MM.1S (cell line): ENCODE measurements around the gene F10.

Source experiments
- DNase-seq: peaks from one replicate; pipeline ENCODE4 v3.0.0-alpha.2; 2015
- H2AFZ ChIP-seq: fragments of 300-600 bp; sonication (generic); 2 replicates; pipeline ENCODE4 v1.6.0; 2016; ENCODE audit warnings: antibody characterized with exemption, low read length
- H3F3A ChIP-seq: fragments of 300-600 bp; sonication (generic); 2 replicates; pipeline ENCODE4 v1.6.1; 2016; ENCODE audit warnings: mild to moderate bottlenecking, antibody characterized with exemption, low read length, moderate library complexity, mixed read lengths; ENCODE audit not compliant: insufficient read depth
- H3K27ac ChIP-seq: fragments of 300-600 bp; sonication (generic); 2 replicates; pipeline ENCODE4 v1.5.1; 2016; ENCODE audit warnings: mild to moderate bottlenecking, low read length
- H3K27me3 ChIP-seq: fragments of 300-600 bp; sonication (generic); replicated peaks from 2 replicates; pipeline ENCODE4 v1.6.0; 2016; ENCODE audit warnings: low read length; ENCODE audit not compliant: insufficient read depth
- H3K36me3 ChIP-seq: fragments of 300-600 bp; sonication (generic); replicated peaks from 2 replicates; pipeline ENCODE4 v1.6.1; 2016; ENCODE audit warnings: mild to moderate bottlenecking, low read length, mixed read lengths; ENCODE audit not compliant: insufficient read depth
- H3K4me1 ChIP-seq: fragments of 300-600 bp; sonication (generic); 2 replicates; pipeline ENCODE4 v1.6.1; 2016; ENCODE audit warnings: low read length, mixed read lengths
- H3K4me2 ChIP-seq: fragments of 300-600 bp; sonication (generic); 2 replicates; pipeline ENCODE4 v1.6.0; 2016; ENCODE audit warnings: low read depth, low read length
- H3K4me3 ChIP-seq: fragments of 300-600 bp; sonication (generic); 2 replicates; pipeline ENCODE4 v1.5.1; 2016; ENCODE audit warnings: low read length, mixed read lengths
- H3K79me2 ChIP-seq: fragments of 300-600 bp; sonication (generic); 2 replicates; pipeline ENCODE4 v1.6.1; 2016; ENCODE audit warnings: mixed run types, low read length, mixed read lengths
- H3K9ac ChIP-seq: fragments of 300-600 bp; sonication (generic); 2 replicates; pipeline ENCODE4 v1.6.1; 2016; ENCODE audit warnings: low read length, mixed read lengths
- H3K9me2 ChIP-seq: fragments of 300-600 bp; sonication (generic); replicated peaks from 2 replicates; pipeline ENCODE4 v1.6.1; 2016; ENCODE audit warnings: mild to moderate bottlenecking, low read length, mixed read lengths; ENCODE audit not compliant: insufficient read depth
- H3K9me3 ChIP-seq: fragments of 300-600 bp; sonication (generic); replicated peaks from 2 replicates; pipeline ENCODE4 v1.6.1; 2016; ENCODE audit warnings: mild to moderate bottlenecking, low read length, mixed read lengths; ENCODE audit not compliant: insufficient read depth
- H4K20me1 ChIP-seq: fragments of 300-600 bp; sonication (generic); 2 replicates; pipeline ENCODE4 v1.6.1; 2016; ENCODE audit warnings: mild to moderate bottlenecking, low read length, moderate library complexity, mixed read lengths; ENCODE audit not compliant: insufficient read depth
- EZH2 ChIP-seq: fragments of 300-600 bp; sonication (generic); optimal IDR thresholded peaks from 2 replicates; pipeline ENCODE3; 2017; ENCODE audit warnings: low read depth, mild to moderate bottlenecking, antibody characterized with exemption, low read length, mixed read lengths
- EZH2phosphoT487 ChIP-seq: fragments of 300-600 bp; sonication (generic); IDR thresholded peaks from 2 replicates; pipeline ENCODE4 v1.6.1; 2018; ENCODE audit warnings: antibody characterized with exemption, low read length
- TF ChIP-seq, protein P1 (sequence below): fragments of 300-600 bp; sonication (generic); IDR thresholded peaks from 2 replicates; pipeline ENCODE4 v1.5.1; 2016; ENCODE audit warnings: antibody characterized with exemption, low read length, mixed read lengths

F10 gene

DNA sequence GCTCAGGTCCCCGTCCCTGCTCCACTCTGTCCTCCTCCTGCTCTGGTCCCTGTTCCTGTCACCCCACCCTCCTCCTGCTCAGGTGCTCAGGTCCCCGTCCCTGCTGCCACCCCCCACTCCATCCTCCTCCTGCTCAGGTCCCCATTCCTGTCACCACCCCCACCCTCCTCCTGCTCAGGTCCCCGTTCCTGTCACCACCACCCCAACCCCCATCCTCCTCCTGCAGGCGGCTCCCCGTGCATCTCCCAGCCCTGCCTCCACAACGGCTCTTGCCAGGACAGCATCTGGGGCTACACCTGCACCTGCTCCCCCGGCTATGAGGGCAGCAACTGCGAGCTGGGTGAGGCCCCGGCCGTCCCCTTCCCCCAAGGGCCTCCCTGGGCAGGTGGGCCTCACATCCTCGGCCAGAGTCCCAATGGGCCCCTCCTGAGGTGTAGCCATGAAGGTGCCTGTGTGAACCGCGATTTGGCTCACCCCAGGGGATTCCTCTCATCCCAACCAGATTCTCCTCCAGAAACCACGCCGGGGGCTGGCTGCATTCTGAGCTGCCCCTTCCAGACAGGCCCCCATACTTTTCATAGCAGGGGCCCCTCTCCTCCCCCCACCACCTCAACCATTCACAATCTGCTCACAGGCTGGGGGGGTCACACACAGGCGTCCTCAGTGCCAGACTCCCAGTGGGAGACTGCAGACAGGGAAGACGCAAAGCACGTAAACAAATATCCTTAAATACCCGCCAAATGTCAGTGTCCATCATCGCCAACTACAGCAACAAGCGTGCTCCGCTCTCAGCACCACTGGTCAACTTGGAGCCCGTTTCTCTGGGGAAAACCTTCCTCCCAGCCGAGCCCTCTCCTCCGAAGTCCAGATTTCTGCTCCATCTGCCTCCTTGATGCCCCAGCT is 40.4 kb downstream of the F10 start:
- TF ChIP-seq EZH2 (no peak), EZH2phosphoT487 (no peak)
- TF ChIP-seq, protein P1, sequence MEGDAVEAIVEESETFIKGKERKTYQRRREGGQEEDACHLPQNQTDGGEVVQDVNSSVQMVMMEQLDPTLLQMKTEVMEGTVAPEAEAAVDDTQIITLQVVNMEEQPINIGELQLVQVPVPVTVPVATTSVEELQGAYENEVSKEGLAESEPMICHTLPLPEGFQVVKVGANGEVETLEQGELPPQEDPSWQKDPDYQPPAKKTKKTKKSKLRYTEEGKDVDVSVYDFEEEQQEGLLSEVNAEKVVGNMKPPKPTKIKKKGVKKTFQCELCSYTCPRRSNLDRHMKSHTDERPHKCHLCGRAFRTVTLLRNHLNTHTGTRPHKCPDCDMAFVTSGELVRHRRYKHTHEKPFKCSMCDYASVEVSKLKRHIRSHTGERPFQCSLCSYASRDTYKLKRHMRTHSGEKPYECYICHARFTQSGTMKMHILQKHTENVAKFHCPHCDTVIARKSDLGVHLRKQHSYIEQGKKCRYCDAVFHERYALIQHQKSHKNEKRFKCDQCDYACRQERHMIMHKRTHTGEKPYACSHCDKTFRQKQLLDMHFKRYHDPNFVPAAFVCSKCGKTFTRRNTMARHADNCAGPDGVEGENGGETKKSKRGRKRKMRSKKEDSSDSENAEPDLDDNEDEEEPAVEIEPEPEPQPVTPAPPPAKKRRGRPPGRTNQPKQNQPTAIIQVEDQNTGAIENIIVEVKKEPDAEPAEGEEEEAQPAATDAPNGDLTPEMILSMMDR: no peak
- no peak for DNase-seq
- H3K4me2 ChIP-seq: no peak overlapping the region

DNA sequence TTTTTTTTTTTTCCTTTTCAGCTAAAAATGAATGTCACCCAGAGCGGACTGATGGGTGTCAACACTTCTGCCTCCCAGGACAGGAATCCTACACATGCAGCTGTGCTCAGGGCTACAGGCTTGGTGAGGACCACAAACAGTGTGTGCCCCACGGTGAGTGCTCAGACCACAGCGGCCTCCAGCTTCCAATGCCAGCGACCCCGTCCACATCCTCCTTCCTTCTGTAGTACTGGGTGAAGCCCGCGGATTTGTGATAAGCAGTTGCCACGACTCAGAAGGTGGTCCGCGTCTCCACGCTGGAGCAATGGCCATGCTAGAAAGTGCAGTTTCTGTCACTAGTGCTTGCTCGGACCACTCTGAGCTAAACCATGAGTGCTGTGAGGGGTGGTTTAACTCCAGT is 41.9 kb downstream of the F10 start:
- Histone ChIP-seq H3K4me1 (no peaks in the 10 kb centered on the region), H3K9me2 (no peaks in the 10 kb centered on the region), H3K36me3 (no peaks in the 10 kb centered on the region), H3K79me2 (no peaks in the 10 kb centered on the region), H2AFZ (no peak overlapping the region), H3K27ac (no peak overlapping the region), H3K9ac (no peak overlapping the region), H3K27me3 (peaks cover 31% of the 10 kb centered on the region), H3K4me3 (no peak overlapping the region), H3F3A (no peaks in the 10 kb centered on the region), H3K9me3 (no peaks in the 10 kb centered on the region), H4K20me1 (no peaks in the 10 kb centered on the region), H3K4me2 (no peak overlapping the region)
- TF ChIP-seq EZH2 (no peak), EZH2phosphoT487 (no peak)
- TF ChIP-seq, protein P1: no peak
- DNase-seq: no peak

More for the DNA sequence above, 40.4 kb downstream of the F10 start:
- Histone ChIP-seq H3K27me3 (peaks cover 44% of the 10 kb centered on the region), H3K79me2 (no peaks in the 10 kb centered on the region), H2AFZ (no peak overlapping the region), H4K20me1 (no peaks in the 10 kb centered on the region), H3F3A (no peaks in the 10 kb centered on the region), H3K27ac (no peak overlapping the region), H3K36me3 (no peaks in the 10 kb centered on the region), H3K9me3 (no peaks in the 10 kb centered on the region), H3K9me2 (no peaks in the 10 kb centered on the region), H3K4me1 (no peaks in the 10 kb centered on the region), H3K4me3 (no peak overlapping the region), H3K9ac (no peak overlapping the region)

DNA sequence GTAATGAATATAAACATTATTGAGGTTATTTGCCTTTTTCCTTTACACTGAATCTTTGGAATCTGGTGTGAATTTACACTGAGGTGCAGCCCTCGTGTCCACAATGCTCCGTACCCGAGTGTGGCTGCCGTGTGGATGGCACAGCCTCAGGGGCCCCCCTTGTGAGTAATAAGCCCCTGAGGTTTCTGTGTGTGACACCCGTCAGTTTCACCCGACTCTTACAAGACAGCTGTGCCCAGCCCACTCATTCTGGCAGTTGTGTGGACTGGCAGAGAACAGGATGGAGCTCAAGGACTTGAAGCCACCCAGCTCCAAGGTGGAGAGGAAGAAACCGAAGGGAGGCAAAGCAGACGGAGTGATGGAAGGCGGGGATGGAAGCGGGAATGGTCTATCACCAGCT is 43.7 kb downstream of the F10 start:
- Histone ChIP-seq H3K27ac (no peak overlapping the region), H4K20me1 (no peaks in the 10 kb centered on the region), H3K4me1 (no peaks in the 10 kb centered on the region), H3K79me2 (no peaks in the 10 kb centered on the region), H3K27me3 (peaks cover 13% of the 10 kb centered on the region), H2AFZ (no peak overlapping the region), H3K4me3 (no peak overlapping the region), H3K9ac (no peak overlapping the region), H3K36me3 (no peaks in the 10 kb centered on the region), H3F3A (no peaks in the 10 kb centered on the region), H3K4me2 (no peak overlapping the region), H3K9me3 (no peaks in the 10 kb centered on the region), H3K9me2 (no peaks in the 10 kb centered on the region)
- DNase-seq: no peak
- TF ChIP-seq EZH2phosphoT487: no peak
- no peak for TF ChIP-seq EZH2
- TF ChIP-seq, protein P1: no peak
